Stimulated activated CD4-positive, alpha-beta T cell treated with anti-CD3 and anti-CD28 coated beads, Interleukin-12 subunit alpha, Interleukin-12 subunit beta, amount 100 ng/mL, for 48 hours (primary cell): ENCODE results near the gene RIPK1.

Experiments used
- DNase-seq, 3 donors: peaks; one replicate each; pipeline ENCODE4 v3.0.0-alpha.2; 2020; ENCODE audit warnings: low read depth in 2 of 3, low spot score in 1 of 3

The RIPK1 gene

GRCh38 chr6:3159805-3160781 lies 91.8 kb downstream of the RIPK1 start:
- peak in 2 of 3 donors; percentile 12 to 17 for DNase-seq

GRCh38 chr6:3162067-3162497 lies 93.8 kb downstream of the RIPK1 start:
- DNase-seq: no peak

GRCh38 chr6:3162565-3163247 lies 94.4 kb downstream of the RIPK1 start:
- DNase-seq: peak in 2 of 3 donors; percentile 20 to 45

GRCh38 chr6:3163248-3163594 lies 94.9 kb downstream of the RIPK1 start:
- DNase-seq: no peak

- DNase-seq: no peak
These were observed 96.1 kb downstream of the RIPK1 start for GRCh38 chr6:3164388-3164787.
